Measurements from ENCODE around the gene HSPA6. TPM values are rescaled to one million over a fixed set of nuclear protein-coding genes. Genes with fewer than 3 reads are reported as not detected.

Gene HSPA6
- total and polyA plus RNA-seq, 4 donors: 0.44 to 3.1 (median 1.5) TPM

DNA sequence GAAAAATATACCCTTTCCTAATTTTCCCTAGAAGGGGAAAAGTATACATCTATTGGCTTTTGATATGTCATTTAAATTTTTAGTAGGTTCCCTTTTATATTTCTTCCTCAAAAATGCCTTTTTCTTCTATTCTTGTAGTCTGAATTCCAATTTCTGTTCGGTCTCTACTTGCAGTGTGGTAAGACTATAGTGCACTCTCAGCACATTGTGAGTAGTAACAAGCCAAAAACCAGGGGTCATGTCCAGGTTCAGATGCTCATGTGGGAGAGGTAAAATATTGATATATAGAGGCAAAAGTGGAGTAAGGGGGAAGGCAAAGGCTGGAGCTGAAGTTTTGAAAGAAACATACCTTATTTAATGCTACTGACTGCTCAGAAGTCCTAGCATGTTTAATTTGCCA, 23.1 kb upstream of the HSPA6 start:
- Histone ChIP-seq H3K4me3 (ENCODE audit: low read depth in 1 of 3, low read length in 3 of 3) (no peak overlapping the region), H3K27ac (ENCODE audit: low read depth in 1 of 2, low read length in 2 of 2) (no peak overlapping the region), H3K4me1 (ENCODE audit: control insufficient read depth in 4 of 4, insufficient read depth in 4 of 4, low read length in 3 of 4) (no peaks in the 10 kb centered on the region), H3K36me3 (ENCODE audit: control insufficient read depth in 4 of 4, insufficient read depth in 3 of 4, low read depth in 1 of 4, low read length in 3 of 4) (no peaks in the 10 kb centered on the region), H3K9me3 (ENCODE audit: control insufficient read depth in 4 of 4, low read length in 3 of 4) (no peaks in the 10 kb centered on the region), H3K9ac (ENCODE audit: low read depth in 1 of 2, low read length in 2 of 2) (no peak overlapping the region), H3K27me3 (ENCODE audit: control insufficient read depth in 4 of 4, insufficient read depth in 4 of 4, low read length in 3 of 4) (peaks cover 0 to 3% (median 0%) of the 10 kb centered on the region in 4 donors)
- DNase-seq (ENCODE audit: low spot score): no peak
- 73% methylated on average over 1 of the region's 1 CpG for WGBS
- TF ChIP-seq RAD21 (IDR thresholded peaks at IDR 0.05): no peak
- no peak for TF ChIP-seq YY1 (IDR thresholded peaks at IDR 0.05)
- no peak for TF ChIP-seq MAX (IDR thresholded peaks at IDR 0.05)
- no peak for TF ChIP-seq FOXA1 (IDR thresholded peaks at IDR 0.05)
- TF ChIP-seq HNF4A (conservative IDR thresholded peaks at IDR 0.05): no peak
- TF ChIP-seq, protein P1, sequence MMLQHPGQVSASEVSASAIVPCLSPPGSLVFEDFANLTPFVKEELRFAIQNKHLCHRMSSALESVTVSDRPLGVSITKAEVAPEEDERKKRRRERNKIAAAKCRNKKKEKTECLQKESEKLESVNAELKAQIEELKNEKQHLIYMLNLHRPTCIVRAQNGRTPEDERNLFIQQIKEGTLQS (IDR thresholded peaks at IDR 0.05): no peak
- TF ChIP-seq FOXA2 (IDR thresholded peaks at IDR 0.05): no peak
- TF ChIP-seq CTCF (IDR thresholded peaks at IDR 0.05; ENCODE audit: low read depth, low read length, missing input control): no peak
- TF ChIP-seq, protein P2, sequence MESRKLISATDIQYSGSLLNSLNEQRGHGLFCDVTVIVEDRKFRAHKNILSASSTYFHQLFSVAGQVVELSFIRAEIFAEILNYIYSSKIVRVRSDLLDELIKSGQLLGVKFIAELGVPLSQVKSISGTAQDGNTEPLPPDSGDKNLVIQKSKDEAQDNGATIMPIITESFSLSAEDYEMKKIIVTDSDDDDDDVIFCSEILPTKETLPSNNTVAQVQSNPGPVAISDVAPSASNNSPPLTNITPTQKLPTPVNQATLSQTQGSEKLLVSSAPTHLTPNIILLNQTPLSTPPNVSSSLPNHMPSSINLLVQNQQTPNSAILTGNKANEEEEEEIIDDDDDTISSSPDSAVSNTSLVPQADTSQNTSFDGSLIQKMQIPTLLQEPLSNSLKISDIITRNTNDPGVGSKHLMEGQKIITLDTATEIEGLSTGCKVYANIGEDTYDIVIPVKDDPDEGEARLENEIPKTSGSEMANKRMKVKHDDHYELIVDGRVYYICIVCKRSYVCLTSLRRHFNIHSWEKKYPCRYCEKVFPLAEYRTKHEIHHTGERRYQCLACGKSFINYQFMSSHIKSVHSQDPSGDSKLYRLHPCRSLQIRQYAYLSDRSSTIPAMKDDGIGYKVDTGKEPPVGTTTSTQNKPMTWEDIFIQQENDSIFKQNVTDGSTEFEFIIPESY (IDR thresholded peaks at IDR 0.05): no peak
- TF ChIP-seq HNF4G (IDR thresholded peaks at IDR 0.05): no peak
- TF ChIP-seq GABPA (IDR thresholded peaks at IDR 0.05 in 1 of 2, conservative IDR thresholded peaks at IDR 0.05 in 1 of 2): no peak
- no peak for TF ChIP-seq REST (IDR thresholded peaks at IDR 0.05)
- TF ChIP-seq JUND (IDR thresholded peaks at IDR 0.05): no peak
- TF ChIP-seq NR2F2 (IDR thresholded peaks at IDR 0.05): no peak
- no peak for TF ChIP-seq RXRA (IDR thresholded peaks at IDR 0.05)
- TF ChIP-seq TAF1 (conservative IDR thresholded peaks at IDR 0.05): no peak
- TF ChIP-seq SP1 (IDR thresholded peaks at IDR 0.05): no peak
- no peak for TF ChIP-seq EGR1 (IDR thresholded peaks at IDR 0.05; ENCODE audit: low read depth in 2 of 2)

Data from liver (tissue), 9 donors.